ENCODE data around the gene WDR82.

- TF ChIP-seq CTCF (IDR thresholded peaks at IDR 0.05; ENCODE audit: low read depth, low read length, poor library complexity, severe bottlenecking), result no peak
- TF ChIP-seq EZH2phosphoT487 (IDR thresholded peaks at IDR 0.05; ENCODE audit: borderline replicate concordance, low read length), result no peak
Measured at GRCh38 chr3:52324676-52325075, 46.2 kb upstream of the WDR82 start.
